Gastrocnemius medialis (tissue), 4 donors: ENCODE data around the gene PXMP2.

Experiments
- POLR2A ChIP-seq, 2 donors: fragments of 450-650 bp; IDR thresholded peaks; one replicate each; pipeline ENCODE4 v1.6.1; 2017; ENCODE audit warnings: antibody characterized with exemption in 2 of 2, mild to moderate bottlenecking in 2 of 2, moderate library complexity in 2 of 2
- TF ChIP-seq, protein P1 (sequence below), 5 experiments: fragments of 450-650 bp in 3 of 5; fragments of 200-600 bp in 2 of 5; sonication (generic) in 2 of 5; IDR thresholded peaks in 4 of 5; conservative IDR thresholded peaks in 1 of 5; 1 replicate in 4 of 5; 2 replicates in 1 of 5; pipeline ENCODE4 v1.5.1; 2016 to 2019; ENCODE audit warnings: antibody characterized with exemption in 5 of 5, mild to moderate bottlenecking in 3 of 5, moderate library complexity in 3 of 5

GRCh38 chr12:132747395-132747794, 60.0 kb downstream of the PXMP2 start:
- TF ChIP-seq POLR2A (IDR thresholded peaks at IDR 0.05): no peak
- TF ChIP-seq, protein P1, sequence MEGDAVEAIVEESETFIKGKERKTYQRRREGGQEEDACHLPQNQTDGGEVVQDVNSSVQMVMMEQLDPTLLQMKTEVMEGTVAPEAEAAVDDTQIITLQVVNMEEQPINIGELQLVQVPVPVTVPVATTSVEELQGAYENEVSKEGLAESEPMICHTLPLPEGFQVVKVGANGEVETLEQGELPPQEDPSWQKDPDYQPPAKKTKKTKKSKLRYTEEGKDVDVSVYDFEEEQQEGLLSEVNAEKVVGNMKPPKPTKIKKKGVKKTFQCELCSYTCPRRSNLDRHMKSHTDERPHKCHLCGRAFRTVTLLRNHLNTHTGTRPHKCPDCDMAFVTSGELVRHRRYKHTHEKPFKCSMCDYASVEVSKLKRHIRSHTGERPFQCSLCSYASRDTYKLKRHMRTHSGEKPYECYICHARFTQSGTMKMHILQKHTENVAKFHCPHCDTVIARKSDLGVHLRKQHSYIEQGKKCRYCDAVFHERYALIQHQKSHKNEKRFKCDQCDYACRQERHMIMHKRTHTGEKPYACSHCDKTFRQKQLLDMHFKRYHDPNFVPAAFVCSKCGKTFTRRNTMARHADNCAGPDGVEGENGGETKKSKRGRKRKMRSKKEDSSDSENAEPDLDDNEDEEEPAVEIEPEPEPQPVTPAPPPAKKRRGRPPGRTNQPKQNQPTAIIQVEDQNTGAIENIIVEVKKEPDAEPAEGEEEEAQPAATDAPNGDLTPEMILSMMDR (IDR thresholded peaks at IDR 0.05 in 4 of 5, conservative IDR thresholded peaks at IDR 0.05 in 1 of 5): no peak
